Upper lobe of right lung (tissue), 1 donor: ENCODE measurements around the gene LPP. TPM values are rescaled to one million over a fixed set of nuclear protein-coding genes. Genes with fewer than 3 reads are reported as not detected.

ENCODE experiments used
- ATAC-seq: fragments of 200-7000 bp; cut with Tn5 transposase; one replicate; pipeline ENCODE4 v1.9.1; 2020; ENCODE audit warnings: mild to moderate bottlenecking, moderate library complexity
- DNase-seq: peaks from one replicate; pipeline ENCODE4 v3.0.0-alpha.2; 2020
- H3K27ac ChIP-seq: fragments of 200-600 bp; one replicate; pipeline ENCODE4 v1.8.0; 2022
- H3K27me3 ChIP-seq: fragments of 200-600 bp; one replicate; pipeline ENCODE4 v1.8.0; 2022; ENCODE audit warnings: mild to moderate bottlenecking
- H3K36me3 ChIP-seq: fragments of 200-600 bp; one replicate; pipeline ENCODE4 v1.8.0; 2022
- H3K4me1 ChIP-seq: fragments of 200-600 bp; one replicate; pipeline ENCODE4 v1.8.0; 2022
- H3K4me3 ChIP-seq: fragments of 200-600 bp; one replicate; pipeline ENCODE4 v1.8.0; 2022; ENCODE audit warnings: mild to moderate bottlenecking
- H3K9me3 ChIP-seq: fragments of 200-600 bp; one replicate; pipeline ENCODE4 v1.8.0; 2022
- intact Hi-C: fragments of 100-400 bp; cut with DNase I; formaldehyde crosslinking; loops from one replicate; pipeline ENCODE4 v1.11.0; 2022
- total RNA-seq: library from RNA; stranded (reverse); fragmentation: NEBNext Ultra II Directional; extraction: Animal tissue kit (Norgen Biotek cat#: 25700); gene quantifications from one replicate; pipeline ENCODE4 v1.2.1, GENCODE V29; 2021
- TF ChIP-seq, protein P1 (sequence below): fragments of 200-600 bp; IDR thresholded peaks from one replicate; pipeline ENCODE4 v1.8.0; 2022; ENCODE audit warnings: antibody characterized with exemption
- donor health status: DM: no; HTN: yes; CAD: no; lungs with severe emphysema.

The LPP gene
- total RNA-seq, 1 donor from 2014 or later: 191 TPM

DNA sequence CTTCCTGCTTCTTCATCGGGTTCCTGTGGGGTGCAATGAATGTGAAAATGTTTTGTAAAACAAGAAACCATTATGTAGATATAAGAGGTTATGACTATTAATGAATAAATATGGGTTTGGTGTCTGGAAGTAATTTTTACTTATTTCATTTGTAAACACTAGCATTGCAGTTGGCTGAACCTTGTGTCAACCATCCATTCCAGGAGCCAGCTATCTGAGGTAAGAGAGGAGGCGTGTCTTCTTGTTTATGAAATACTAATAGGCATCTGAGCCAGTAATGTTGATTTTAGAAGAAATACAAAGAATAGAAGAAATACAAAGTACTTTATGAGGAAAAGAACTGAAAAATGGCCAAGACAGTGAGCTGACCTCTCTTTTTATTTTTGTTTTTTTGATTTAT is 187.5 kb downstream of the LPP start:
- DNase-seq (no peak), ATAC-seq (no peak)
- H3K36me3 ChIP-seq: no peaks in the 10 kb centered on the region
- H3K27me3 ChIP-seq: no peaks in the 10 kb centered on the region
- H3K27ac ChIP-seq: no peak overlapping the region
- no peaks in the 10 kb centered on the region for H3K9me3 ChIP-seq
- TF ChIP-seq, protein P1, sequence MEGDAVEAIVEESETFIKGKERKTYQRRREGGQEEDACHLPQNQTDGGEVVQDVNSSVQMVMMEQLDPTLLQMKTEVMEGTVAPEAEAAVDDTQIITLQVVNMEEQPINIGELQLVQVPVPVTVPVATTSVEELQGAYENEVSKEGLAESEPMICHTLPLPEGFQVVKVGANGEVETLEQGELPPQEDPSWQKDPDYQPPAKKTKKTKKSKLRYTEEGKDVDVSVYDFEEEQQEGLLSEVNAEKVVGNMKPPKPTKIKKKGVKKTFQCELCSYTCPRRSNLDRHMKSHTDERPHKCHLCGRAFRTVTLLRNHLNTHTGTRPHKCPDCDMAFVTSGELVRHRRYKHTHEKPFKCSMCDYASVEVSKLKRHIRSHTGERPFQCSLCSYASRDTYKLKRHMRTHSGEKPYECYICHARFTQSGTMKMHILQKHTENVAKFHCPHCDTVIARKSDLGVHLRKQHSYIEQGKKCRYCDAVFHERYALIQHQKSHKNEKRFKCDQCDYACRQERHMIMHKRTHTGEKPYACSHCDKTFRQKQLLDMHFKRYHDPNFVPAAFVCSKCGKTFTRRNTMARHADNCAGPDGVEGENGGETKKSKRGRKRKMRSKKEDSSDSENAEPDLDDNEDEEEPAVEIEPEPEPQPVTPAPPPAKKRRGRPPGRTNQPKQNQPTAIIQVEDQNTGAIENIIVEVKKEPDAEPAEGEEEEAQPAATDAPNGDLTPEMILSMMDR: no peak
- H3K4me3 ChIP-seq: no peak overlapping the region
- H3K4me1 ChIP-seq: peaks cover 18% of the 10 kb centered on the region
- intact Hi-C loops: no loop called here

DNA sequence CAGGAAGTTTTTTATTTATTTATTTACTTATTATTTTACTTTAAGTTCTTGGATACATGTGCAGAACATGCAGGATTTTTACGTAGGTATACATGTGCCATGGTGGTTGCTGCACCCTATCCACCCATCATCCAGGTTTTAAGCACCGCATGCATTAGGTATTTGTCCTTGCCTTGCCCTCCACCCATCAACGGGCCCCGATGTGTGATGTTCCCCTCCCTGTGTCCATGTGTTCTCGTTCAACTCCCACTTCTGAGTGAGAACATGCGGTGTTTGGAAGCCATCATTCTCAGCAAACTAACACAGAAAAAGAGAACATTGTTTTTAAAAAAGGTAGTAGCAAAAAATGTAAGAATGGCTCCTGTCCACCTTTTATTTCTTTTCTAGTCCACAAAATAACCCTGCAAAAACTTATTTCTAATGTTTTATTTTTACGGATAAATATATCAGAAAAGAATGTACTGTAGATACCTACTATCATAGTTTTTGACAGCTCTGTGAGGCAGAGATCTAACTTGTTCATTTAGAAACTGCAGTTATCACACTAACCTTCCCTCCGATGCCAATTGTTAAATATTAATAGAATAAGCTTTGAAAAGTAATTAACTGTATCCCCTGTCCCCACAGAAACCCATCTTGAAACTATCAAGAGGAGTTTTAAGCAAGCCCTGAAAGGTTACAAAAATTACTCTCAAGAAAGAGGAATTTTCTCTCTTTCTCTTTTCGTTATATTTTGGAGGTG is 189.2 kb downstream of the LPP start:
- no peak overlapping the region for H3K27ac ChIP-seq
- ATAC-seq (no peak), DNase-seq (no peak)
- no peaks in the 10 kb centered on the region for H3K36me3 ChIP-seq
- H3K9me3 ChIP-seq: no peaks in the 10 kb centered on the region
- H3K4me1 ChIP-seq: peaks cover 18% of the 10 kb centered on the region
- no peak overlapping the region for H3K4me3 ChIP-seq
- intact Hi-C loops: no loop called here
- H3K27me3 ChIP-seq: no peaks in the 10 kb centered on the region
- TF ChIP-seq, protein P1: no peak

DNA sequence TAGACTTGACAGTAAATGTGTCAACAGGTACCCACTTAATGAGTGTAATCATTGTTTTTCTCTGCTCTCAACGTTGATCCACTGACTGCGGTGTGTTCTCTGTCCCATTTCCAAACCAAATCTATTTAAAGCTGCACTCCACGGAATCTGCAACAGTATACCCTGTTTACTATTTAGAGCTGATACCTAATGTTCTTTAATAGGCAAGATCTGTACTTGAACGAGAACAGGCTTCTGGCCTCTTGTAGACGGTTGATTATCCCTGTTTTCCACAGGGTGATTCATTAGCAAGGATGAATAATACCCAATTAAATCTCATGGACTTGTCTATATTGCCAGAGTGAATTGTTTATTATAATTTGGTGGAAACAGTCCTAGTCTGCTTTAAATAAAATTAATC is 189.9 kb downstream of the LPP start:
- intact Hi-C loops: no loop called here
- Histone ChIP-seq H3K27ac (no peak overlapping the region), H3K4me1 (peaks cover 21% of the 10 kb centered on the region), H3K36me3 (no peaks in the 10 kb centered on the region), H3K27me3 (no peaks in the 10 kb centered on the region), H3K9me3 (no peaks in the 10 kb centered on the region), H3K4me3 (no peak overlapping the region)
- ATAC-seq (no peak), DNase-seq (no peak)
- TF ChIP-seq, protein P1: no peak

DNA sequence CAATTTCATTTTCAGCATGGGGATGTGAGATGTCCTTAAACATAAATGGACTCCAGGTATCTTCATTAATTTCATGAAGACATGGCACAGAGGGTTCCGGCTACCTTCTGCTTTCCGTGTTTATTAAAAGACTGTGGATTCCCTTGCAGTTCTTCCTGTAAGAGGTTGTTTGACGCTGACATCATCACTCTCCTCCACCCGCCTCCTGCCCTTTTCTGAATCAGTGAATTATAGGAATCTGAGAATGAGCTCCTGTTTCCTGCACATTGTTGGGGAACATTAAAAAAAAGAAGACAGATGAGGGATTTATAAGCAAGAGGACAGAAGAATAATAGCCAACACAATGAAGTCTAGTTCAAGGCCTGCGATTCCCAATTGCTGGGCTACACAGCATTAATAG is 191.3 kb downstream of the LPP start:
- peaks cover 19% of the 10 kb centered on the region for H3K4me1 ChIP-seq

DNA sequence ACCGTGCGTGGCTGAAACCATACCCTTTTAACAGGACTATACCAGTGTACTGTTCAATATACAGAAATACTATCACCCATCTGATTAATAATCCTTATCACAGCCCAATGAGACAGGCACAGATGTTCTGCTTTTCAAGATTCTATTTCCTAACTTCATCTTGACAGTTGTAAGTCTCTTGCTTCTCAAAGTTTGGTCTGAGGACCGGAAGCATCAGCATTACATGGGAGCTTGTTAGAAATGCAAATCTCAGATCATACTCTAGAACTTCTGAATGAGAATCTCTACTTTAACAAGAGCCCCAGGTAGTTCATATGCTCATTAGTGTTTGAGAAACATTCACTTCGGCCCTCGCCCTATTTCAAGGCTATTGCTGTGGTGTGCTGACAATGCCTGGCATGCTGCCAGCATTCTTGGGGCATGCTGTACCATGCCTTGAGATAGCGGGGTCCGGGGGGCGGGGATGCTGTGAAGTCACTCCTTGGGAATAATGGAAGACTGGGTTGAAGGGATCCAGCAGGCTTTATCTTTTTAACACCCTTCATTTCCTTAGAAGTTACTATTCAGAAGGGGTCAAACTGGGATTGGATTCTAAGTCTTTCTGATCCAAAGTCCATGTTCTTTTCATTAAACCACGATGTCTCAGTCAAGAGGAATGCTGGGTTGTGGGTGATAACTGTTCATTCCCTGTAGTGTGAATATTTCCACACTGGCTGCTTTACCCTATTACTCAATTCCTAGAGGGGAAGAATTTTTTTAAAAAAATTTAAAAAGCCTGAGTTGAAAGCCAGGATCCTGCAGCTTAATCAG is 194.7 kb downstream of the LPP start:
- TF ChIP-seq, protein P1: no peak
- peak; percentile 61 for ATAC-seq
- intact Hi-C loops: no loop called here
- no peaks in the 10 kb centered on the region for H3K36me3 ChIP-seq
- H3K9me3 ChIP-seq: no peaks in the 10 kb centered on the region
- no peaks in the 10 kb centered on the region for H3K27me3 ChIP-seq
- H3K4me3 ChIP-seq: no peak overlapping the region
- no peak overlapping the region for H3K27ac ChIP-seq
- peaks cover 18% of the 10 kb centered on the region for H3K4me1 ChIP-seq
- no peak for DNase-seq

More for the DNA sequence above, 191.3 kb downstream of the LPP start:
- H3K36me3 ChIP-seq: no peaks in the 10 kb centered on the region
- ATAC-seq (no peak), DNase-seq (no peak)
- H3K9me3 ChIP-seq: no peaks in the 10 kb centered on the region
- no peaks in the 10 kb centered on the region for H3K27me3 ChIP-seq
- no peak overlapping the region for H3K27ac ChIP-seq
- intact Hi-C loops: no loop called here
- TF ChIP-seq, protein P1: no peak
- H3K4me3 ChIP-seq: no peak overlapping the region
